Stimulated activated CD4-positive, alpha-beta T cell treated with anti-CD3 and anti-CD28 coated beads, Interleukin-2, amount 100 ng/mL, for 24 hours (primary cell): ENCODE results near the gene MPI.

Source experiments
- DNase-seq, 2 donors: peaks; one replicate each; pipeline ENCODE4 v3.0.0-alpha.2; 2020

The MPI gene

DNA sequence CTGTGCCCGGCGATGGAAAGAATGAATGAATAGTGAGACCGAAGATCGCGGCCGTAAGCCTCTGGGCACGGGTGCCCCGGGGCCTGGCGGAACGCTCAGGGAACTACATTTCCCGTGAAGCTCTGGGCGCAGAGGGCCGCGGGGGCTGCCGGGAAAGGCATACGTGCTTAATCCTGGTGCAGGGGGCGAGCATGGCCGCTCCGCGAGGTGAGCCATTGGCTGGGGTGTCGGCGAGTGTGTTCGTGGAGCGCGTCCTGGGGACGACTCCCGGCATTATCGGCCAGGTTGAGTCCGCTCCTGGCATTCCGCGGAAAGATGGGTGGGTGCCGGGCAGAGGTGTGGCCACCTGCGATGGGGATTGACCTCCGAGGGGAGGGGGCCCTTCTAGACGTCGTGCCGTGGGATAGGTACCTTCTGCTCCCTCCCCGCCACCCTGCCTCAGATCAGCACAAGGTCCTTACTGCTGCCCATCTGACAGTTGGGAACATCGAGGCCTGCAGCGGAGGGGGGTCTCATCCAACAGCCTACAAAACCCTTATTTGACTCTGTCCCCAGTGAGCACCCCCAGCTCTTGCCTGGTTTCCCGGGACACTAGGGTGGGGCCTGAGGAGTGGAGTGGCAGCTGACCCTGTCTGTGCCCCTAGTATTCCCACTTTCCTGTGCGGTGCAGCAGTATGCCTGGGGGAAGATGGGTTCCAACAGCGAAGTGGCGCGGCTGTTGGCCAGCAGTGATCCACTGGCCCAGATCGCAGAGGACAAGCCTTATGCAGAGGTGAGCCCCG is at the start of gene MPI:
Gene MPI, plus strand, starts transcription at position 160 of the 782 bp plus-strand sequence. Its CDS starts 32 bp downstream, at position 192.
- peak; percentile 88 to 91 for DNase-seq

- no peak for DNase-seq
Observed at GRCh38 chr15:74840851-74841775, 48.7 kb upstream of the MPI start.

- no peak for DNase-seq
Observed at GRCh38 chr15:74841891-74842373, 47.9 kb upstream of the MPI start.

DNA sequence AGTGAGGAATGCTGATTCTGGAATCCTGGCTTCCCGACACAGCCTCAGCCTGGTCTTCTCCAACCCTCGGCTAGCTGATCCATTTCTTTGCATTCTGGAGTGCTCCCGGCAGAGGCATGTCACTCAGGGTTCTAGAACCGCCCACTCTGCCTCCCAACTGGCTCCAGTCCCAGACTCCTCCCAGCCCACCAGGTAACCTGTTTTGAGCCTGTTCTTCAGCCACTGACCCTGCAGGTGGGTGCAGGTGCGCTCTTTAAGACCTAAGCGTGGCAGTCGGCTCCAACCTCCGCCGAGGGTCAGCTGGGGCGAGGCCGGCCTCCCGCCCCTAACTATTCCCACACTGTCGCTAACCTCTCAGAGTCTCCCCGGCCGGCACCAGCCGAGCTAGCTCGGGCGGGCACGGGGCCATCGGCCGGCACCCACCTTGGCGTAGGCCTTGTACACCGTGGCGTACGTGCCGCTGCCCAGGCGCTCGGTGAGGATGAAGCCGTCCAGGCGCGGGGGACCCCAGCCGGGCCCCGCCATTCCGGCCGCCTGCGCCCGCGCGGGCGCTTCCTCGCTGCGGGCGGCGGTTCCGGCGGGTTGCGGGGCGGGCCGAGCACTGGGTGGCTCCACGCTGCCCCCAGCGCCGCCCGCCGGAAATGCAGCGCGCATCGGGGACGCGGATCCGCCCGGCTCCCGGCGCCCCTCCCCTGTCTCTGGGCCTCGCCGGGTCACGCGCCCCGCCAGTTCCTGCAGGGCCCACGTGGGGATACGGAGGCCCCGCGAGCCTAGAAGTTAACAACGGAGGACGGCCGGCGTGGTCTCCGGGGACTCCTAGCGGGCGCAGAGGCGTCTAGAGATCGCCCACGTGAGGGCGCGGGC is 47.0 kb upstream of the MPI start, which contains the start of gene ULK3:
Gene ULK3, minus strand, starts transcription at position 576 of the 864 bp plus-strand sequence. Its CDS starts 51 bp downstream, at position 525.
- DNase-seq: peak; percentile 94 to 96

GRCh38 chr15:74843445-74843828 is 46.4 kb upstream of the MPI start:
- no peak for DNase-seq

DNA sequence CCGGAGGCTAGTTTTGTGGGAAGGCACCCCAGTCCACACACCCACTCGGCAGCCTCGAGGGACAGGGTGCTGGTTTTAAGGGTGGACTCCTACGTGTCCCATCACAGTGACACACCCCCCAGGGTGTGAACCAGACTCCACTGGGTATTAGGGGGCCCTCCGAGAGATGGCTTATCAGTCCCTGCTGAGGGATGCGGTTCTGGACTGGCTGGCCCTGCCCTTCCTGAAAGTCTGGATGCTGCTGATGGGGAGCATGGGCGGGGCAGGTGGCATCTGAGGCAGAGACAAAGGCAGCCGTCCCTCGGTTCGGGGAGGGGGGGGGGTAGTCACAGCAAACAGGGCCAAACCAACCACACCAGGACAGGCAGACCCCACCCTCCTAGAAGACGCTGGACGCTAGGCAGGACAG is 45.9 kb upstream of the MPI start:
- peak; percentile 14 to 25 for DNase-seq

GRCh38 chr15:74844319-74845207 is 45.3 kb upstream of the MPI start:
- no peak for DNase-seq

DNA sequence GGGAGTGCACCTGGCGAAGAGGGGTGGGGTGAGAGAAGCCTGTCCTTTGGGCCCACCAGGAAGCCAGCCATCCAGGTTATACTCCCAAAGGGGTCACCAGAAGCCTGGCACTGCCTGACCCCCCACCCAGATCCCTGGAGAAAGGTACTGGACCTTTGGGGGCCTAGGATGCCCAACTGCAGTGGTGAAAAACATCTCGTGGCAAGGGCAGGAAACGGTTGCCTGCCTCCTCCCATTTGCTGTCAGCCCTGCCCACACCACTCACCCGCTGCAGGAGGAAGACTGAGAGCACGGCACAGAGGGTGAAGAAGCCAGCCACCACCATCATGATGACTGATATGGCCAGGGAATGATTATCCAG is 44.7 kb upstream of the MPI start:
- peak; percentile 62 to 63 for DNase-seq

GRCh38 chr15:74845581-74845980 is 44.3 kb upstream of the MPI start:
- DNase-seq: no peak

DNA sequence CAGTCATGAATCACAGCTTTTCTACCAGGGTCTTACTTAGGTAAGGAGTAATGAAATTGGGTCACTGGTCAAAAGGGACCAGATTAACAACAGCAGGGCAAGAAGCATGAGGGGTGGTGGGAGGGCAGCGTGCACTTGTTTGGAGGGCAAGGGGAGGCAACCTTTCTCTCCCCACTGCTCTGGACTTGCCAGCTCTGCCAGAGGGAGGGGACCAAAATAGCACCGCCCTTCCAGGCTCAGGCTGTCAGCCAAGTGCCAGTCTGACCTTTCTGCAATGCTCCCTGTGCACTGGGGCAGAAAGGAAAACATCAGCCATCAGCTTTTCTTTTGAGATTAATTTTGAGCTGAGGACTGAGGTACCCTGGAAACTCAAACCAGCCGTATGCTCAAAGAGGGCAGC is 42.4 kb upstream of the MPI start:
- no peak for DNase-seq

DNA sequence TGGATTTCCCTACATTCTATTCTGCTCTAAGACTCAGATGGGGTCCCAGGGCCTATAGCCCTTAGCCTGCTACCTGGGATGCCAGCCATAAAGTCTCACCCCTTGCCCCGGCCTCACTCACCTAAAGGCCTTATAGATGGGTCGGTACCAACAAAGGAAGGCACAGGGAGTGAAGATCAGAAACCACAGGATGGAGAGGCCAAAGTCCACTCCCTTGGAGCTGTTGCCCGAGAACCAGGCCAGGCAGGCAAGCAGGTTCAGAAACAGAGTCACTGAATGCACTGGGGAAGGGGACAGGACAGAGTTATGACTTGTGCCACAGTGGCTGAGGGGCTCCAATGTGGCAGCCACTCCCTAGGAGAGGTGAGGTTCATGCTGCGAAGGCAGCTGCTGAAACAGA is 39.4 kb upstream of the MPI start:
- DNase-seq: no peak

- DNase-seq: no peak
Observed at GRCh38 chr15:74851960-74852359, 37.9 kb upstream of the MPI start.

DNA sequence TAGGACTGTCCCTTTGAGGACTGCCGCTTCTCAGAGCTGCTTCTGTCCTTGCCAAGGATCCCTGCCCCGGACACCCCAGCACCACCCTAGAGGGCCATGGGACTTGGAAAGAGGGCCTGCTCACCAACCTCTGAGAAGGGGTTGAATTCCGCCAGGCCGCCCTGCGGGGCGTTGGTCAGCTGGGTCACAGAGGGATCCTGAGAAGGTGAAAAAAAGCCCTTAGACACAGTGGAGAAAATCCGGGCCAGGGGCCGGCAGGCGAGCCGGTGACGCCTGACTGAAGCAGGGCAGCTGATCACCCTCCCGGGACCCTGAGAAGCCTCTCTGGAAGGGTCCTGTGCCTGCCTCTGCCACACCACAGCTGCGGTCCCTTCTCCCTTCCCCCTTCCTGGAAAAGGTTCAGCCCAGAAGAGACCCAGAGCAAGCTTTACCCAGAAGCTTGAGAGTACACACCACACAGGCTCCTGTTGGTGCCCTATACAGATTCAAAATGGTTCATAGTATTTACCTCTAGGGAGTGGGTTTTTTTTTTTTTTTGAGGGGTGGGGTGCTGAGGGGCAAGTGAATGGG is 35.3 kb upstream of the MPI start:
- no peak for DNase-seq

DNA sequence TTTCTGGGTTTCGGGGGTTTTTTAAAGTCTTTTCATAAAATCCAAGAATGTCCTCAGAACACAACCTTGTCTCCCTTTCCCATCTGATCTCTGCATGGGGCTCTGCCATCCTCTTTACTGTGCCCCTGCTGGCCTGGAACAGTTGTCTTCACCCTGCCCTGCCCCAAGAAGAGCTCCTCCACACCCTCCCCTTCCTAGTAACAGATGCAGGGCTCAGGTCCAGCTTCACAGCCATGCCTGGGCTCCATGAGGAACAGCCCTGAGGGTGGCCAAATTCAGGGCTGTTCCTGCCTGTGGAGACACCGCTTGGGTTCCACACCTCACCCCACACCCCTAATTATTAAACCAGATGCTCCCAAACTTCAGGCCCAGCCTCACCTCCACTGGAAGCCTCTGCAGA is 34.0 kb upstream of the MPI start:
- DNase-seq: no peak

- DNase-seq: no peak
Observed at GRCh38 chr15:74856537-74856936, 33.3 kb upstream of the MPI start.

- no peak for DNase-seq
Observed at GRCh38 chr15:74857082-74857655, 32.7 kb upstream of the MPI start.

DNA sequence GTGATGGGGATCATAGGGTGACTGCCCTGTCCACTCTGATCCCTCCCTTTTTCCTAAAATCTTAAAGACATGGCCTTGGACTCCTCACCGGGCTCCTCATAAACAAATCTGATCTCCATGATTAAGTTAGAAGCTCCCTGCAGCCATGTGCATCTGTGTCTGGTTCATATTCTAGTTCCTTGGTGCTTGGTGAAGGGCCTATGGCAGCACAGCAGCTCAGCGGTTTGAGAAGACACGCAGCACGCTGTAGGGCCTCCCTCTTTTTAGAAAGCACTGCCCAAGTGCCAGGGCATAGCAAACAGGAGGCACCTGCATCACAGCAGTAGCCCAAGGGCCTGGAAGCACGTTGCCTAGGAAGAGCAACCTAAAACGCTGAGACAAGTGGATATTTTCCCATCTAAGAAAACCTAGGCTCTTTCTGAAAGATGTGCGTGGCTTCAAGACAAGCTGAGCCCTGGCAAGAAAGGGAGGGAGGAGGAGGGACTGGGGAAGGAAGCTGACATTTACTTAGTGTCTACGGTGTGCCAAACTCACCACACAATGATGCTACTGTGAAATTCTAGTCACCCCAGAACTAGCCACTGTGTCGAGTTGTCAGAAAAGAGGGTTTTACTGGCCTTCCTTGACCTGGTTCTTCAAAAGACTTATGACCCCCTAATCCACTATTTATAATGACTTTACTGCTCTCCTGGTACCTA is 32.0 kb upstream of the MPI start:
- DNase-seq: no peak

DNA sequence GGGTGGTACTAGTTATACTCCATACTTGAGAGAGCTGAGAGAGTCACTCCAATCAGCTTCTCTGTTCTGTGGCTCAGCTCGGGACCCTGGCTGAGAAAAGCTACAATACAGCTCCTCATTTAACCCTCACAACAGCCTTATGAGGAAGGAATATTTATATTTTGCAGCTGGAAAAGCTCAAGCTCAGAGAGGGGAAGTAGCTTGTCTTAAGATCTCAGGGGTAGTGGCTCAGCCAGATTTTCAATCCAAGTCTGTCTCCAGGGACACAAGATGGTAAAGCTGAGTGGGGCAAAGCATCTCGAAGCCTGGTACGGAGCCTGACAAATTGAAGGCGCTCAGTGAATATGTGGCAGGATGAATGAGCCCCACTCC is 31.5 kb upstream of the MPI start:
- DNase-seq: no peak

- DNase-seq: no peak
Observed at GRCh38 chr15:74863239-74864056, 26.4 kb upstream of the MPI start.
